ENCODE results near the gene IL1RAPL2. TPM values are rescaled to one million over a fixed set of nuclear protein-coding genes. Genes with fewer than 3 reads are reported as not detected.
"Not testable (repeated sequence)": the region's sequence is repeated elsewhere in the genome, so short reads cannot be mapped to it uniquely, and the experiment has no call there.

Gene IL1RAPL2
- total RNA-seq = not detected

GRCh38 chrX:104565791-104566680 is at the start of gene IL1RAPL2:
Gene IL1RAPL2, plus strand, starts transcription at chrX:104566199.
- Histone ChIP-seq H3K27ac (no peak within 1 kb of the TSS), H3K4me1 (peaks cover 0 to 3% of the 10 kb centered on the region in 2 donors), H3K27me3 (no peaks in the 10 kb centered on the region), H3K4me3 (replicated peaks in 1 of 3) (no peak within 1 kb of the TSS), H3K36me3 (no peaks in the 10 kb centered on the region), H3K9me3 (no peaks in the 10 kb centered on the region)
- WGBS, 2 donors = 1 to 2% methylated on average over 11 to 21 of the region's 48 CpGs
- no peak for TF ChIP-seq POLR2A (IDR thresholded peaks at IDR 0.05)
- peak in 4 of 6 experiments; percentile 12 to 47 (median 34) for TF ChIP-seq CTCF (IDR thresholded peaks at IDR 0.05)
- intact Hi-C loops (cut with DNase I) = no loop called here
- peak; percentile 52 to 66 for DNase-seq

- Histone ChIP-seq H3K36me3 (no peaks in the 10 kb centered on the region), H3K4me1 (no peaks in the 10 kb centered on the region), H3K4me3 (replicated peaks in 1 of 3) (no peak overlapping the region), H3K9me3 (no peaks in the 10 kb centered on the region), H3K27ac (no peak overlapping the region), H3K27me3 (no peaks in the 10 kb centered on the region)
- intact Hi-C loops (cut with DNase I) = no loop called here
- no peak for TF ChIP-seq POLR2A (IDR thresholded peaks at IDR 0.05)
- TF ChIP-seq CTCF (IDR thresholded peaks at IDR 0.05) = no peak
- DNase-seq = no peak
- 20 to 57% methylated on average over 1 to 2 of the region's 2 CpGs for WGBS, 2 donors
These were observed 43.6 kb upstream of the IL1RAPL2 start for GRCh38 chrX:104522386-104522785.

DNA sequence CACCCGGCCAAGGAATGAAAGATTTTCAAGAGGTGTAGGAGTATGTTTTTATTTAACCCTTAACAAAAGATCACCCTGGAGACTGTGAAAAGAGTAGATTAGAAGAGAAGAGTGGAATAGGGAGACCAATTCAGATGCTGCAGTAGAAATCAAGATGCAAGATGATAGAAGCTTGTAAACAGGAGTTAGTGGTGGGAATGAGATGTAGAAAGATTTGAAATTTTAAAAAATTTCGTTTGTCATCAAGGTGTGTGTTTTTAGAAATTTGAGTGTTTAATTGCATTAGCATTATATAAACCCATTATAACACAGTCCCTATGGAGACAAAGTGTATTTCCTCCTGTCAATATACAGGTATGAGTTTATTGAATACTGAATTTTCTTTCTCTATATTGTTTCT is 42.1 kb upstream of the IL1RAPL2 start:
- no peaks in the 10 kb centered on the region for H3K4me1 ChIP-seq
- no peaks in the 10 kb centered on the region for H3K36me3 ChIP-seq
- TF ChIP-seq CTCF (IDR thresholded peaks at IDR 0.05) (no peak), POLR2A (IDR thresholded peaks at IDR 0.05) (no peak)
- intact Hi-C loops (cut with DNase I) = no loop called here
- no peak overlapping the region for H3K27ac ChIP-seq
- no peaks in the 10 kb centered on the region for H3K9me3 ChIP-seq
- no peak for DNase-seq
- H3K27me3 ChIP-seq = no peaks in the 10 kb centered on the region
- WGBS, 2 donors = 62 to 71% methylated on average over 2 of the region's 2 CpGs
- no peak overlapping the region for H3K4me3 ChIP-seq (replicated peaks in 1 of 3)

DNA sequence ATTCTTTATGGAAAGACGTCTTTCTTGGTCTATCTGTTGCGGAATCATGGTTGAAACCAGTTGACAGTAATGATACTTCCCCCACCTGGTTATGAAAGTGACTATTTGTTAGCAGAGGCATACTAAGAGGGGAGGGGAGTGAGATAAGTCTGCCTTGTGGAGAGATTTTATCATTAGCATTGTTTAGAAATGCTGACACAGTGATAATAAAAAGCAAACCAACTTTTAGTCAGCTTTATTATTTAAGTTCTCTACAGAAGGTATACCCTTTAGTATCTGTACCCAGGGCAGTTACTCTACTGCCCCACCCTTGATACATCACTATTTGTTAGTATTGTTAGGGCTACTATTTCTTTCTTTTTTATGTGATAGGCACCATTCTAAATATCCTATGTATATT is 26.9 kb upstream of the IL1RAPL2 start:
- intact Hi-C loops (cut with DNase I) = no loop called here
- no peak for DNase-seq
- TF ChIP-seq POLR2A (IDR thresholded peaks at IDR 0.05) (no peak), CTCF (IDR thresholded peaks at IDR 0.05) (no peak)
- no peaks in the 10 kb centered on the region for H3K4me1 ChIP-seq
- H3K27ac ChIP-seq = no peak overlapping the region
- H3K27me3 ChIP-seq = no peaks in the 10 kb centered on the region
- H3K36me3 ChIP-seq = no peaks in the 10 kb centered on the region
- 91 to 92% methylated on average over 2 of the region's 2 CpGs for WGBS, 2 donors
- H3K4me3 ChIP-seq (replicated peaks in 1 of 3) = no peak overlapping the region
- H3K9me3 ChIP-seq = no peaks in the 10 kb centered on the region

- intact Hi-C loops (cut with DNase I); H3K4me3 ChIP-seq (replicated peaks in 1 of 3); H3K4me1 ChIP-seq; DNase-seq; H3K36me3 ChIP-seq; H3K9me3 ChIP-seq; H3K27ac ChIP-seq; H3K27me3 ChIP-seq: not testable (repeated sequence)
- WGBS, 2 donors = 46 to 79% methylated on average over 2 of the region's 2 CpGs
These were observed 23.6 kb upstream of the IL1RAPL2 start for GRCh38 chrX:104542447-104542846.

Measured in thyroid gland (tissue), 4 donors.